GM21526 (cell line): ENCODE results near the gene SMIM28.
"Not testable (repeated sequence)": the region's sequence is repeated elsewhere in the genome, so short reads cannot be mapped to it uniquely, and the experiment has no call there.

Source experiments
- ATAC-seq: cut with Tn5 transposase; IDR thresholded peaks from one replicate; pipeline ENCODE4 v1.9.1; 2021; ENCODE audit warnings: moderate library complexity; ENCODE audit not compliant: unreplicated experiment, low FRiP score

Gene SMIM28

GRCh38 chr6:138377844-138378243 lies at the start of gene SMIM28:
SMIM28 (plus strand) TSS chr6:138377905; CDS start chr6:138378073, 168 bp downstream.
- no peak for ATAC-seq

- no peak for ATAC-seq
Observed at GRCh38 chr6:138328210-138328609, 49.5 kb upstream of the SMIM28 start.

- ATAC-seq, result no peak
Observed at GRCh38 chr6:138330763-138331162, 46.9 kb upstream of the SMIM28 start.

- ATAC-seq, result no peak
Observed at GRCh38 chr6:138331444-138331843, 46.3 kb upstream of the SMIM28 start.

- ATAC-seq, result no peak
Observed at GRCh38 chr6:138331984-138332383, 45.7 kb upstream of the SMIM28 start.

GRCh38 chr6:138334000-138334399 lies 43.7 kb upstream of the SMIM28 start:
- ATAC-seq, result no peak

GRCh38 chr6:138334963-138335362 lies 42.7 kb upstream of the SMIM28 start:
- ATAC-seq, result no peak

- ATAC-seq, result no peak
Observed at GRCh38 chr6:138336221-138336620, 41.5 kb upstream of the SMIM28 start.

GRCh38 chr6:138337076-138337475 lies 40.6 kb upstream of the SMIM28 start:
- no peak for ATAC-seq

GRCh38 chr6:138339024-138339423 lies 38.7 kb upstream of the SMIM28 start:
- ATAC-seq, result no peak

- no peak for ATAC-seq
Observed at GRCh38 chr6:138341176-138341575, 36.5 kb upstream of the SMIM28 start.

GRCh38 chr6:138343112-138343511 lies 34.6 kb upstream of the SMIM28 start:
- no peak for ATAC-seq

- ATAC-seq, result no peak
Observed at GRCh38 chr6:138345565-138346285, 32.0 kb upstream of the SMIM28 start.

- no peak for ATAC-seq
Observed at GRCh38 chr6:138346302-138347195, 31.2 kb upstream of the SMIM28 start.

- no peak for ATAC-seq
Observed at GRCh38 chr6:138347864-138348263, 29.8 kb upstream of the SMIM28 start.

GRCh38 chr6:138349891-138350290 lies 27.8 kb upstream of the SMIM28 start:
- ATAC-seq, result no peak

- ATAC-seq, result no peak
Observed at GRCh38 chr6:138357928-138358327, 19.8 kb upstream of the SMIM28 start.

- ATAC-seq, result not testable (repeated sequence)
Observed at GRCh38 chr6:138368684-138369083, 9.0 kb upstream of the SMIM28 start.

- ATAC-seq, result no peak
Observed at GRCh38 chr6:138370631-138371451, 6.9 kb upstream of the SMIM28 start.

- ATAC-seq, result no peak
Observed at GRCh38 chr6:138371452-138371711, 6.3 kb upstream of the SMIM28 start.

- ATAC-seq, result no peak
Observed at GRCh38 chr6:138371720-138372119, 6.0 kb upstream of the SMIM28 start.
